Stimulated activated naive CD4-positive, alpha-beta T cell treated with Interleukin-2 at 50 U/mL for 16 hours (primary cell): ENCODE measurements around the gene LONP2.
"Not testable (repeated sequence)": the region's sequence is repeated elsewhere in the genome, so short reads cannot be mapped to it uniquely, and the experiment has no call there.

Experiments
- DNase-seq: peaks from one replicate; lab custom pipeline; 2025; lab: John Stamatoyannopoulos, UW

LONP2 gene

DNA sequence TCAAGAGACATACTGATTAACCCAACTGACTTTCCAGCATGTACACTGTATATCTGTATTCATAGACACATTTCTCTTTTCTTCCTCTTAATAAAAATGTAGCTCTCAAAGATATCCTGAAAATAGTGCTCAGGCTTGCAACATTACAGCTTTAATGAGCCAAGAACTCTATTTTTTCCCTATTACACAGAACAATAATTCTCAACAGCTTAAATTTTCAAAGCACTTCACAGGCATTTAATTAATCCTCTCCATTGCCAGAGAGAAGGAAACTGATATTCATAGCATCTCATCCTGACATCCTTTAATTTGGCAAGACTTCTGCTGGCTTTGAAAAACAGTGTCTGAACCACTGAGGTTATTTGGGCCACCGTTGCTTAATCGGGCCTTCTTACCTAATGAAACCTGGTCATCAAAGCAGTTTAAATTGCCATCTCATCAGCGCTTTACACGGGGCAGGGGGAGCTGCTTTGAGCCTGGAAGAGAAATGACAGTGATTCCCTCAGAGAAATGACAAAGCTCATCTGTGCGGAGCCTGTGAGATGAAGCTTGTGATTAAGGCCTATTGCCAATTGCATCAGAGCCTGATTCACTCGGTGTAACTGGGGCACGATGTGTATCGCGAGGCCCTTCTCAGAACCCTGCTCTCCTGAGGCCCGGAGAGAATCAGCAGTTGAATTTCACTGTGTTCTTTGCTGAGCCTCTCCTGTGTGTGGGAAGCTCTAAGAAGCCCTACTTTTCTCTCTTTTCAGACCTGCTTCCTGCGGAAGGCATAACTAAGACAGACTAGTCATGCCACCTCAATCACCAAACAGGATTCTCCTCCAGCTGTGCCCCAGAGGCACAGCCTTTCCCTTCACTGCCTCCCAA lies 149.6 kb downstream of the LONP2 start:
- peak; percentile 5 for DNase-seq

DNA sequence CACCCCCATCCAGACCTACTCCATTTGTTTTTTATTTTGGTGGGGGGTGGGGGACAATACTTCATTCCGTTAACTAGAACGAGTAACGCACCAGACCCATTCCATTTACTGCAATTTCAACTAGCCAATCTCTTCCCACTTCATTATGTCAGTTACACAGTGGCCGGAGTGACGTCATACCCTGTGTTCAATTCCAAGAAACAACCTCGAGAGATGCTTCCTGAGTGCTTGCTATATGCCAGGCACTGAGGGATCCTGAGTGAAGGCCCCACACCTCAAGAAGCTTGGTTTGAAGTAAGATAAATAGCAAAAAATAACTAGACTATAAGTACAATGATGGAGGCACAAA lies 150.2 kb downstream of the LONP2 start:
- DNase-seq = no peak

DNA sequence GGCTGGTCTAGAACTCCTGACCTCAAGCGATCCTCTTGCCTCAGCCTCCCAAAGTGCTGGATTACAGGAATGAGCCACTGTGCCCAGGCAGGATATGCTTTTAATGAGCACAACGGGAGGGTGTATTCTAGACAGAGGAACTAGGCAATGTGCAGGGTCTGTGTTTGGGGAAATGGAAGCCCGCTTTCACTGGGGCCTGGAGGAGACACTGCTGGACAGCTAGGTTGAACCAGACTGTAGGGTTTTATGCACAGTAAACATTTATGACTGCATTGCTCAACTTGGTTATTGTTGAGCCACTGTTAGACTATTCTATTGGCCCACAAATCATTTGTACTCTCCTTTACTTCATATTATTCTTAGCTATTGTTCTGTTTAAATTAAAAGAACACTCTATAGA lies 151.3 kb downstream of the LONP2 start:
- no peak for DNase-seq

DNA sequence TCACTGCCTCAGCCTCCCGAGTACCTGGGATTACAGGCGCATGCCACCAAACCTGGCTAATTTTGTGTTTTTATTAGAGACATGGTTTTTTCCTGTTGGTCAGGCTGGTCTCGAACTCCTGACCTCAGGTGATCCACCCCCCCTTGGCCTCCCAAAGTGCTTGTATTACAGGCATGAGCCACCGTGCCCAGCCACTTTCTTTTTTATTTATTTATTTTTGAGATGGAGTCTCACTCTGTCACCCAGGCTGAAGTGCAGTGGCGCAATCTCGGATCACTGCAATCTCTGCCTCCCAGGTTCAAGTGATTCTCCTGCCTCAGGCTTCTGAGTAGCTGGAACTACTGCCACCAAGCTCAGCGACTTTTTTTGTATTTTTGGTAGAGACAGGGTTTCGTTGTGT lies 158.4 kb downstream of the LONP2 start:
- not testable (repeated sequence) for DNase-seq

DNA sequence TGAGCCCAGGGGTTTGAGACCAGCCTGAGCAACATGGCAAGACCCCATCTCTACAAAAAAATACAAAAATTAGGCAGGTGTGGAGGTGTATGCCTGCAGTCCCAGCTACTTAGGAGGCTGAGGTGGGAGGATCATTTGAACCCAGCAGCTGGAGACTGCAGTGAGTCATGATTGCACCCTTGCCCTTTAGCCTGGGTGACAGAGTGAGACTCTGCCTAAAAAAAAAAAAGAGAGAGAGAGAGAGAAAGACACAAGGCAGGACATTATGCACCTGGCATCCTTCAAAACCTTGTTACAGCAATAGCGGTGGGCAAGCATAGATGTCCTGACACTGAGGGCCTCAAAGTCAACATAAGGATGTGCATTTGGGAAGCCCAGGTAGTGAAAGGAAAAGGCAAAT lies 161.1 kb downstream of the LONP2 start:
- DNase-seq = no peak

DNA sequence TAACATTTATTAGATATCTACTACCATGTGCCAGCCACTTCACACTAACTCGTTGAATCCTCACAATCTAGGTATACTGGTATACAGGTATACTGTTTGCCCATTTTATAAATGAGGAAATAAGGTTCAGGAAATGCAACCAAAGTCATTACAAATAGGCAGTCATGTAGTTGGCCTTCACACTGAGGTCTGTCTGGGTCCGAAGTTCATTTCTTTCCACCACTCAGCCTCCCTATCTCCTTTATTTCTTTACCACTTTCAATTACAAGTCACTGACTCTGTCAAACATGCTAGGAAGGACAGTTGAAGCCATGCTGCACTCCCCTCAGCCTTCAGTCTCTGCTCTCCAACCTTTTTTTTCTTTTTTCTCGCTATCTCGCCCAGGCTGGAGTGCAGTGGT lies 161.8 kb downstream of the LONP2 start:
- no peak for DNase-seq
